ENCODE results near the gene ADCY4.

The ADCY4 gene

GRCh38 chr14:24311837-24312615 lies 22.8 kb downstream of the ADCY4 start:
- no peak for TF ChIP-seq CTCF (IDR thresholded peaks at IDR 0.05; ENCODE audit: low read depth, low read length)
- DNase-seq (ENCODE audit: low read depth in 2 of 2) = peak; percentile 48 to 54
- H3K4me3 ChIP-seq (replicated peaks in 1 of 2; ENCODE audit: low read depth in 2 of 2, low read length in 2 of 2) = no peak overlapping the region

- H3K4me3 ChIP-seq (replicated peaks in 1 of 2; ENCODE audit: low read depth in 2 of 2, low read length in 2 of 2) = peak within 1 kb of the TSS; percentile 15 to 33
- peak; percentile 76 to 85 for DNase-seq (ENCODE audit: low read depth in 2 of 2)
- TF ChIP-seq CTCF (IDR thresholded peaks at IDR 0.05; ENCODE audit: low read depth, low read length) = no peak
Observed at GRCh38 chr14:24310646-24311604, 23.9 kb downstream of the ADCY4 start, which contains the start of gene LTB4R. Gene LTB4R (plus strand): TSS chr14:24311502. CDS start chr14:24315652, 4,150 bp downstream.

GRCh38 chr14:24310265-24310645 lies 24.6 kb downstream of the ADCY4 start:
- TF ChIP-seq CTCF (IDR thresholded peaks at IDR 0.05; ENCODE audit: low read depth, low read length) = no peak
- no peak for DNase-seq (ENCODE audit: low read depth in 2 of 2)
- peak overlapping the region in 1 of 2 donors; percentile 24 for H3K4me3 ChIP-seq (replicated peaks in 1 of 2; ENCODE audit: low read depth in 2 of 2, low read length in 2 of 2)

- no peak for DNase-seq (ENCODE audit: low read depth in 2 of 2)
- H3K4me3 ChIP-seq (replicated peaks in 1 of 2; ENCODE audit: low read depth in 2 of 2, low read length in 2 of 2) = peak within 1 kb of the TSS in 1 of 2 donors; percentile 24
- no peak for TF ChIP-seq CTCF (IDR thresholded peaks at IDR 0.05; ENCODE audit: low read depth, low read length)
Observed at GRCh38 chr14:24309538-24310264, 25.2 kb downstream of the ADCY4 start, which contains the start of gene LTB4R2. Gene LTB4R2 (plus strand): TSS chr14:24310140. CDS start chr14:24310665, 525 bp downstream.

- H3K4me3 ChIP-seq (replicated peaks in 1 of 2; ENCODE audit: low read depth in 2 of 2, low read length in 2 of 2) = no peak overlapping the region
- no peak for DNase-seq (ENCODE audit: low read depth in 2 of 2)
Observed at GRCh38 chr14:24308342-24309124, 26.3 kb downstream of the ADCY4 start.

More at GRCh38 chr14:24308342-24309124, 26.3 kb downstream of the ADCY4 start:
- no peak for TF ChIP-seq CTCF (IDR thresholded peaks at IDR 0.05; ENCODE audit: low read depth, low read length)
